Measurements from ENCODE around the gene FLCN.

The FLCN gene

GRCh38 chr17:17164156-17164555, 72.8 kb downstream of the FLCN start:
- DNase-seq: no peak
